KG1 (cell line): ENCODE data around the gene MCHR1.
"Not testable (repeated sequence)": the region's sequence is repeated elsewhere in the genome, so short reads cannot be mapped to it uniquely, and the experiment has no call there.

Source experiments
- DNase-seq: peaks from one replicate; lab custom pipeline; 2025; lab: John Stamatoyannopoulos, UW

The MCHR1 gene

DNA sequence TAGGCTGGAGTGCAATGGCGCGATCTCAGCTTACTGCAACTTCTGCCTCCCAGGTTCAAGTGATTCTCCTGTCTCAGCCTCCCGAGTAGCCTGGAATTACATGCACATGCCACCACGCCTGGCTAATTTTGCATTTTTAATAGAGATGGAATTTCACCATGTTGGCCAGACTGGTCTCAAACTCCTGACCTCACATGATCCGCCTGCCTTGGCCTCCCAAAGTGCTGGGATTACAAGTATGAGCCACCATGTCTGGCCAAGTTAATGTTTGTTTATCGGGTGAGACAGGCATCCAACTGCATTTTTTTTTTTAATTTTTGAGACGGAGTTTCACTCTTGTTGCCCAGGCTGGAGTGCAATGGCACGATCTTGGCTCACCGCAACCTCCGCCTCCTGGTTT lies 22.6 kb upstream of the MCHR1 start:
- not testable (repeated sequence) for DNase-seq

DNA sequence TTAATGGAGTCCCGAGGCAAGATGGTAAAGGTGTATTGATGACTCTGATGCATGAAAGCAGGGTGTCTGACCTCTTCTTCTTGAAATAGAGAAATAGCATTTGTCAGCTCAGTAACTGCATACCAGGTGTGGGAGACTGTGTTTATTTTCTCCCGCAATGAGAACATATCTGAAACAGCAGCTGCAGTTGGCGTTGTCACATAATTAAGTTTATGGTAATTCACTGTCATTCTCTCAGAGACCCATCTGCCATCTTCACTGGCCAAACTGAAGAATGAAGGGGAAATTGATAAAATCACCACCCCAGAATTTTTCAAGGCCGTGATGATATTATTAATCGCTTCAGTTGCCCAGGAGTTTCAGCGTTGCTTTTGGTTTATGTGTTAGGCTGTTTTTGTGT lies 20.1 kb upstream of the MCHR1 start:
- DNase-seq: no peak

DNA sequence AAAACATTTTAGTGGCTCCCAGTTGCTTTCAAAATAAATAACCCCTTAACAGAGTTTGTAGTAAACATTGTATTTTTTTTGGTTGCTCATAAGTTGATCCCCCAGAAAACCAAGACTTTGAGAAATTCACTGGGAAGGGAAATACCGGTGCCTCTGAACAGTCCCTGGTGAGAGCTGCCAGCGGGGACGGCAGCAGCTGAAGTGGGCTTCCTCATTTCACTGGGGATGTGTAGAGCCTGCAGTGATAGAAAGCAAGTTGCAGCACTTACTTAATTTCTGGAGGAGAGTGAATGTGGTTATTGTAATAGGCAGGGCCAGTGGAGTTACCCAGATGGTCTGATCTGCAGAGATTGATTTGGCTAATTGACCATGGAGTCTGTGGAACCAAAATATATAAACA lies 18.6 kb upstream of the MCHR1 start:
- DNase-seq: no peak

DNA sequence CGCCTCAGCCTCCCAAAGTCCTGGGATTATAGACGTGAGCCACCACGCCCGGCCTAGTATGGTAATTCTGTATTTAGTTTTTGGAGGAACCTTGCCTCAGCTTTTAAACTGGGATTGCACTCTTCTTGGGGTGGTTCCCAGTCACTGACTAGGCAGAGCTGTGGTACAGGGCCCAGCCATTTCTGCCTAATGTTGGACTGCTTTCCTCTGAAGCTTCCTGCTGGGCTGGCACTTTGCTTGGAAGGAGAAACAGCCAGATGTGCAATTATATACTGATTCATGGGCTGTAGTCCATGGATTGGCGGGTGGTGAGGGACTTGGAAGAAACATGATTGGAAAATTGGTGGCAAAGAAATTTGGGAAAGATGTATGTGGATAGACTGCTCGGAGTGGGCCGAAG lies 17.6 kb upstream of the MCHR1 start:
- no peak for DNase-seq

DNA sequence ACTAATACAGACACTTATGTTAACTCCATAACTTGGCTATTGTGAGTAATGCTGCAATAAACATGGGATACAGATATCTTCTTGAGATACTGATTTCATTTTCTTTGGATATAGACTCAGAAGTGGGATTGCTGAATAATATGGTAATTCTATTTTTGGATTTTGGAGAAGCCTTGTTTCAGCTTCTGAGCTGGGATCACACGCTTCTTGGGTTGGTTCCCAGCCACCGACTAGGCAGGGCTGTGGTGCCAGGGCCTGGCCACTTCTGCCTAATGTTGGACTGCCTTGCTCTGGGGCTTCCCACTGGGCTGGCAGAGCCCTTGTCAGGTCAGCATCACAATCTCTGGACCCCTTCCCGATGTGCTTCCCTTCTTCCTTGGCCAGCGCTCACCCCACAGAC lies 14.0 kb upstream of the MCHR1 start:
- no peak for DNase-seq

DNA sequence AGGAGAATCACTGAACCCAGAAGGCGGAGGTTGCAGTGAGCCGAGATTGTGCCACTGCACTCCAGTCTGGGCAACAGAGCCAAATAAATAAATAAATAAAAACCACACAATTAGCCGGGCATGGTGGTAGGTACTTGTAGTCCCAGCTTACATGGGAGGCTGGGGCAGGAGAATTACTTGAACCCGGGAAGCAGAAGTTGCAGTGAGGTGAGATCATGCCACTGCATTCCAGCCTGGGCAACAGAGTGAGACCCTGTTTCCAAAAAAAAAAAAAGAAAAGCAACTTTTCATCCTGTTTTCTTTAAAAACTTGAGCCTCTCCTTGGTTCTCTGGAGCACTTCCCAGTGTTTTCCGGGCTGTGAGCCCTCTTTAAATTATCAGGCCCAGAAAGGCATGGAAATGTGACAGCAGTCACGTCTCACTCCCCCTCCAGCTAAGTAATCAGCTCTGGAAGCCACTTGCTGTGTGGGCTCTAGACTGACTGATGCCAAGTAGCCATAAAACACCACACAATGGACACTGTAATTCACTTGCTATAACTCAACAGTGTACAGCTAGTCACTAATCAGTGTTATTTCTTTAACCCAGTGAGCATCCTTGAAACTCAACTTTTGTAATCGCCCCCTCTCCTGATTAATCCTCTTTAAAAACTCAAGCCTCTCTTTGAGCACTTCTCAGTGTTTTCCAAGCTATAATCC lies 13.0 kb upstream of the MCHR1 start:
- DNase-seq: no peak

DNA sequence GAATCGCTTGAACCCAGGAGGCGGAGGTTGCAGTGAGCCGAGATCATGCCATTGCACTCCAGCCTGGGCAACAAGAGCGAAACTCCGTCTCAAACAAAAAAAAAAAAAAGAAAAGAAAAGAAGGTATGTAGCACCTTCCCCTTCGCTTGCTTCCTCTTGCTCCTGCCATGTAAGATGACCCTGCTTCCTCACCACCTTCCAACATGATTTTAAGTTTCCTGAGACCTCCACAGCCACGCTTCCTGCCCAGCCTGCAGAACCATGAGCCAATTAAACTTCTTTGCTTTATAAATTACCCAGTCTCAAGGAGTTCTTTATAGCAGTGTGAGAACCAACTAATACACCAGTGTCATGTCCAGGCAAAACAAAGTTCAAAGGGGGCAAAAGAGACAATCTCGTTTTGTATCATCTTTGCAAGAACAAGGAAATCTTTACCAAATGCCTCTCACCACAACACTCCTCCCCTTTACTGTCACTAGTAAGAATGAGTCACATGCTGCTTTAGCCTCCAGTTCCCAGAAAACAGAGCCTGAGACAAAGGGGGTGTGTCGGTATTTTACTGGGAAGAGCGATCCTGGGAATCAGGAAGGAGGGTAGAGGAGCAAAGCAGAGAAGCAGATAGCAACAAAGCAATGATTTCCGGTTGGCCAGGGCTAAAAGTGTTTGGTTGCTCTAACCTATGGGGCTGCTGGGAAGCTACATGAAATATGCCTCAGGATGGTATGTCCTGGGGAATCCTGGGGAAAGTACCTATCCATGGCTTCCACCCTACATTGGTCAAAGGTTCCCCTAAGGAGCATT lies 10.5 kb upstream of the MCHR1 start:
- no peak for DNase-seq

DNA sequence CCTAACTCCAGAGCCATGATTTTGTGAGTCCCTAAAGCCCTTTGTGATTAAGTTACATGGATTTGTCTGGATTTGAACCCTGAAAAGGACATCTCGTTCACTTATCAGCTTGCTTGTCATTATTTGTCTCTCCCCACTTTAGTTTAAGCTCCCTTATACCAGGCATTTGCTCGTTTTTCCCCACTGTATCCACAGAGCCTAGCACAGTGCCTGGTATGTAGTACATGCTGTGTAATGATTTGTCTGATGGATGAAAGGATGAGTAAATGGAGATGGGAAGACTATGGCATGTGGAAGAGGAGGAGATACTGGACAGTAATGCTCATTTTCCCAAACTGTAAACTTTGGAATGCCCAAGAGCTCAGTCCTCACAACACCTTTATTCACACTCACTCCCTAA lies 9.2 kb upstream of the MCHR1 start:
- DNase-seq: no peak

DNA sequence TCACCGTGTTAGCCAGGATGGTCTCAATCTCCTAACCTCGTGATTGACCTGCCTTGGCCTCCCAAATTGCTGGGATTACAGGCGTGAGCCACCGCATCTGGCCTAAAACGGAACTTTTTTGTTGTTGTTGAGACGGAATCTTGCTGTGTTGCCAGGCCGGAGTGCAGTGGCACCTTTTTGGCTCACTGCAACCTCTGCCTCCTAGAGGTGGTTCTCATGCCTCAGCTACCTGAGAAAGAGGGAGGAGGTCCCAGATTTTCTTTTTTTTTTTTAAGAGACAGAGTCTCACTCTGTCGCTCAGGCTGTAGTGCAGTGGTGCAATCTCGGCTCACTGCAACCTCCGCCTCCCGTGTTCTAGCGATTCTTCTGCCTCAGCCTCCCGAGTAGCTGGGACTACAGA lies 7.9 kb upstream of the MCHR1 start:
- no peak for DNase-seq

DNA sequence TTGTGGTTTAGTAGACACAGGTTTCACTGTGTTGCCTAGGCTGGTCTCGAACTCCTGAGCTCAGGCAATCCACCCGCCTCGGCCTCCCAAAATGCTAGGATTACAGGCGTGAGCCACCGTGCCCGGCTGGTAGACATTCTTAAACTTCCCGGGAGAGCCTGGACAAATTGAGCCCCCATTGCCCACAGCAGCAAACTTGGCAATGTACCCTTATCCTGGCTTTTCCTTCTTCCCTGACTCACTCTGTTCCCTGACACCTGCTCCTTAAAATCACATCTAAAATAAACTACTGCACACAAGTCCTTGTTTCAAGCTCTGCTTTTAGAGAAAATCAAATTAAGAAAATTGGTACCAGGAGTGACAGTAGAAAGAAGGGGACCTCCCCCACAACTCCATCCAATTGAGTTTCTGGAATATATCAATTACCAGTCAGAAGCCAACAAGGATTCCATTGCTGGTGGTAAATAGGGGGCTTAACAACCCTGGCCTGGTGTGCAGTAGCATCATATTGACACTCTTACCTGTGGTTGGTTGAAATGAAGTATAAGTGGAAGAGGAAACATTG lies 7.4 kb upstream of the MCHR1 start:
- DNase-seq: no peak

DNA sequence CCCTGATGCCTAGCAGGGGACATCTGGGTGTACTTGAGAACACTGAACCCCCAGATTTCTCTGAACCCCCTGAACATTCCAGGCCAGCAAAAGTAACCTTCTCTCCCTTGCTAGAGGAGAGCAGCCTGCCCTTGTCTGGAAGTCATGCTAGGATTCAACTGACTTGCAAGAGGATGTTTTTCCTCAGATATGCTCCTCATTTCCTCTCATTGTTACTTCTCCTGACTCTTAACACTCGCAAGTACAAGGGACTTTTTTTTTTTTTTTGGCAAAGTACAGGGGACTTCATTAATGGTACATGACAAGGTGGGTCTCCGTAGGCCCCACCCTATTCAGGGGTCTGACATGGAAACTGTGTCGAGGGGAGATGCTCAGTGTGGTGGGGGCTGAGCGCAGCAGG lies 6.3 kb upstream of the MCHR1 start:
- no peak for DNase-seq

DNA sequence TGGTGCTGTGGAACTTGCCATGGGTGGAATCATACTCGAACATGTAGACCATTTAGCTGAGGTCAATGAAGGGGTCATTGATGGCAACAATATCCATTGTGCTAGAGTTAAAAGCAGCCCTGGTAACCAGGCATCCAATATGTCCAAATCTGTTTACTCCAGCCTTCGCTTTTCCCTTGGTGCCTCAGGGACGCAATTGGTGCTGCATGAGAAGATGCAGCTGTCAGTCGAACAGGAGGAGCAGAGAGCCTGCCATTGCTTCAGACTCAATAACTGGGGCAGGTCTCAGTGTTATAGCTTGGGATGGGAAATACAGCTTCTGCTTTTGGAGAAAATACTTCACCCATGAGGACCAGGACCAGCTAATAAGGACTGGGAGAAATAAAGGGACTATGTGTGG lies 5.0 kb upstream of the MCHR1 start:
- no peak for DNase-seq

DNA sequence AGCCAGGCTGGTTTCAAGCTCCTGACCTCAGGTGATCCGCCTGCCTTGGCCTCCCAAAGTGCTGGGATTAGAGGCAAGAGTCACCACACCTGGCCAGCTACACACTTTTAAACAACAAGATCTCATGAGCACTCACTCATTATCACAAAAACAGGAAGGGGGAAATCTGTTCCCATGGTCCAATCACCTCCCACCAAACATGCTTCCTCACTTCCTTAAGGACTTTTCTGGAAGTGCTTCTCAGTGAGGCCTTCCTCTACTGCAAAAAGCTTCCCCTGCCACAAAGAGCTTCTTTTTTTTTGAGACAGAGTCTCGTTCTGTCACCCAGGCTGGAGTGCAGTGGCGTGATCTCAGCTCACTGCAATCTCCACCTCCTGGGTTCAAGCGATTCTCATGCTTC lies 3.1 kb upstream of the MCHR1 start:
- not testable (repeated sequence) for DNase-seq

DNA sequence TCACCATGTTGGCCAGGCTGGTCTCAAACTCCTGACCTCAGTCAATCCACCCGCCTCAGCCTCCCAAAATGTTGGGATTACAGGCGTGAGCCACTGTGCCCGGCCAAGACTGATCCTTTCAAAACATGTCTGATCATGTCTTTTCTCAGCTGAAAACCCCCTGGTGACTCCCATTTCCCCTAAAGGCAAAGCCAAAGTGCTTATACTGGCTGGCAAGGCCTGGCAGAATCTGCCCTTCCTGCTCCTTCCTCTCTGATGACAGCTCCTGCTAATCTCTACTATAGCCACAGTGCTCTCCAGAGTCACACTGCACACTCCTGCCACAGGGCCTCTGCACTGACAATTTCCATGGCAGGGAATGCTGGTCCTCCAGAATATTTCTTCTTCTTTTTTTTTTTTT lies 2.6 kb upstream of the MCHR1 start:
- no peak for DNase-seq

DNA sequence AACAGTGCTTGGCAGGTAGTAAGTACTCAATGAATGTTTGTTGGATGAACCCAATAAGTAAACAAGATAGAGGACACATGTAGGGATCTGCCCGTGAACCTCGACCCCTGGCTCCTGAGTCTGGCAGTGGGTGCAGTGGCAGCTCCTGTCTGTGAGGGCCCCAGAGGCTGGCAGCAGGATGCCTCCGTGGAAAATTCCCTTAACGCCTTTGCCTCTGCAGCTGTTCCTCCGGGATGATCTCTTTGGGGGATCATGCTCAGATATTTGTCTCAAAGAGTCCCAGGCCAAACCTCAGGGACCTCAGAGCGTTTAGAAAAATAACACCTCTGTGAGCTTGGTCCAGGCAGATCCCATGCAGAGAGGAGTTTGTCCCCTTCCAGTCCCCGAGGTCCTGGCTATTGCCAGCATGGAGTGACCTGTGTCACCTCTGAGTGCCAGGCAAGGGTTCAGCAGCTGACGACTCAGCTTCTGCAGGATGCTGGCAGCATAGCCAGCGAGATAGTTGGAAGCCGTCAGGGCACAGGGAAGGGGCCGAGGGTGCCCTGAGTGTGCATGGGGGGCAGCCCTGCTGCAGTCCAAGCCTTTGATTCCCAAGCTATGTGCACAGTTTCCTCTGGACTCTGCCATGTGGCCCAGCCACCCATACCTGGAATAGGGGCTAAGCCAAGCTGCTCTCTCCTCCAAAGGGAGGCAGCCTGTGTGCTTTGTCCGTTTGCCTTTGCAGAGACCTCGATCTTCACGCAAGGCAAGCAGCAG lies 613 bp upstream of the MCHR1 start:
- DNase-seq: no peak

DNA sequence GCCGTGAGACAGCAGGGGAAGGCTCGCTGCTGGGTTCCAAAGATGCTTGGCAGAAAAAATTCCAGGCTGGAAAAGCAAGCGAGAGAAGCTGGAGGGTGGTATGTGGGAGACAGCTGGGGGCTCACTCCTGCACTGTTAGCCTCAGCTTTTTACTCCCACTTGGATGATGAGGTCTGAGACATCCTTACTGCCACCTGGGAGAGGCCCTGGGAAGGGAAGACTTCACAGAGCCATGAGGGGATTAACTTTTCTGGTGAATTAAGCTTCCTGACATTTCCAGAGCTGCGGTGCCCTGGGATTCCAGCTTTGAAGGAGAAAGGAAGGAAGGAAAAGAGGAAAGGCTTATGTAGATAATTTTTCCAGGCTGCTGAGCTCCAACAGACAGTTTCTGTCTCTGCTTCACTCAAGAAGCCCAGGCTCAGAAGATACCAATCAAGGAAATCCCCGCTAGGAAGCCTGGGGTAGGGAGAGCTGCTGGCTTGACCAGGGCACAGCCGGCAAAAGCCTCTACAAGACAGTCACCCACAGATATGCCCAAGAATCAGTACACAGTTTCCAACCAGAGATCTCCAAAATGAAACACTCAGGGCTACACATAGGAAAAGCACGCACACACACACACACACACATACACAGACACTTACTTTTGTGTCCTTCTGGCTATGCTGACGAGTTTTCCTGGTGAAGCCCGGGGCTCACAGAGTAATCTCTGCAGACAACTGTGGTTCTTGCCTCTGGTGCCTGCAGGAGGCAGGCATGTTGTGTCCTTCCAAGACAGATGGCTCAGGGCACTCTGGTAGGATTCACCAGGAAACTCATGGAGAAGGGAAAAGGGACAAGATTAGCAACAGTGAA lies 907 bp downstream of the MCHR1 start:
- DNase-seq: no peak

DNA sequence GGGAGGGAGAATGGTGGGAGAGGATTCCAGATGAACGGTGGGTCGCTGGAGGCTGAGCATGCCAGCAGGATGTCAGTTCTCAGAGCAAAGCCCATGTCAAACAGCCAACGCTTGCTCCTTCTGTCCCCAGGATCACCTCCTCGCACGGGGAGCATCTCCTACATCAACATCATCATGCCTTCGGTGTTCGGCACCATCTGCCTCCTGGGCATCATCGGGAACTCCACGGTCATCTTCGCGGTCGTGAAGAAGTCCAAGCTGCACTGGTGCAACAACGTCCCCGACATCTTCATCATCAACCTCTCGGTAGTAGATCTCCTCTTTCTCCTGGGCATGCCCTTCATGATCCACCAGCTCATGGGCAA lies 1.5 kb downstream of the MCHR1 start:
- DNase-seq: no peak

DNA sequence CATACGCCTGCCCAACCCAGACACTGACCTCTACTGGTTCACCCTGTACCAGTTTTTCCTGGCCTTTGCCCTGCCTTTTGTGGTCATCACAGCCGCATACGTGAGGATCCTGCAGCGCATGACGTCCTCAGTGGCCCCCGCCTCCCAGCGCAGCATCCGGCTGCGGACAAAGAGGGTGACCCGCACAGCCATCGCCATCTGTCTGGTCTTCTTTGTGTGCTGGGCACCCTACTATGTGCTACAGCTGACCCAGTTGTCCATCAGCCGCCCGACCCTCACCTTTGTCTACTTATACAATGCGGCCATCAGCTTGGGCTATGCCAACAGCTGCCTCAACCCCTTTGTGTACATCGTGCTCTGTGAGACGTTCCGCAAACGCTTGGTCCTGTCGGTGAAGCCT lies 2.2 kb downstream of the MCHR1 start:
- DNase-seq: no peak

DNA sequence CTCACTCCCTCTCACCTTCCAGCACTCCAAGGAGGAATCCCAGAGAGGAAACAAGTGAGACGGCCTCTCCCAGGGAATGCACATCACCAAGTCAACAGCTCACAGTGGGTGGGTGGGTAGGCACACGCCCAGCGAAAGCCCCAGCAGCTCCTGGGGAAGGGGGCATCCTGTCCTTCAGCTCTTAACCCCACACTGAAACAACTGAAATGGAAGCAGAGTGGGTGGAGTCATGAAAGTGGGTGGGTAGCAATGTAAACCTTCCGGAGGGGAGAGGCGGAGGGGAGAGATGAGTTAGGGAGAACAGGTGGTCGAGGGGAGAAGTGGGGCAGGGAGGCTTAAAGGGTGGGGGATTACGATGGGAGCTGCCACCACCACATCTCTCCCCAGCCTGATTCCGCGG lies 5.4 kb downstream of the MCHR1 start:
- no peak for DNase-seq

DNA sequence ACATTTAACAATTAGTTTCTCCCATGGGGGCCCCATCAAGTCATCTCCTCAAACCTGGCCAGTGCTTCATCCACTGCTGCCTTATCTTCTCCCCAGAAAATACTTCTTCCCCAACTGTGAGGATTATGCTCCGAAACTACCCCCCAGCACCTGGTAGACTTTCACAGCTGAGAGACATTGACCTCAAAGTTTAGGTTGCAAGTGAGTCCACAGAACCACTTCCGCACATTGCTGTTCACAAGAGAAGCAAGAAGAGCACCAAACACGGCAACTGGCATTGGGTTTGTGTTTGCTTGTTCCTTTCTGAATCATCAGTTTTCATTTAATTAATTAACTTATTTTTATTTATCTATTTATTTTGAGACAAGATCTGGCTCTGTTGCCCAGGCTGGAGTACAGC lies 6.1 kb downstream of the MCHR1 start:
- no peak for DNase-seq

DNA sequence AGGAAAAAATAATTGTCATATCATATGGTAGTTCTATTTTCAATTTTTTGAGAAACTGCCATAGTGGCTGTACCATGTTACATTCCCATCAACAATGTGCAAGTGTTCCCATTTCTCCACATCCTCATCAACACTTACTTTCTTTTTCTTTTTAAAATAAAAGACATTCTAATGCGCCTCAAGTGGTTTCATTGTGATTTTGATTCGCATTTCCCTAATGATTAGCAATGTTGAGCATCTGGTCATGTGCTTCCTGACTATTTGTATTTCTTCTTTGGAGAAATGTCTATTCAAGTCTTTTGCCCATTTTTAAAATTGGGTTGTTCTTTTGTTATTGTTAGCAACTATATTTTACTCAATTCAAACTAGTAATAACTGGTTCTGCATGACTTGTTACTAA lies 8.4 kb downstream of the MCHR1 start:
- DNase-seq: no peak

DNA sequence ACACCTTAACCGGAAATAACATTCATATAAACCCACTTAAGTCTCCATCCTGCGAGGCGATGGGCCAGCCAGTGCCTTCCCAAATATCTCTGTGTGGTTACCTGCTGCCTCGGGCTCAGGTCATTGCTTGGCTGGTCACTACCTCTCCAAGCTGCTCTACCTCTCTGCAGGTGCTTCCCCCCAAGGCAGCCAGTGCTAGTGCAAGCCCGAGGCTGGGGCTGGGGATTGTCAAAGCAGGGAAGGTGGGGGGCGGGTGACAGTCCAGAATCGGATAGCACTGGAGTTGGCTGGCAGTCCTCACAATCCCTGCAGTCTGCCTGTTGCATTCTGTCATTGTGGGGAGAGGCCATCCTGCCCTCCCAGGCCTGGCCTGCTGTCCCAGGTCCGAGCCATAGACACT lies 11.1 kb downstream of the MCHR1 start:
- no peak for DNase-seq
